GM10266 (cell line): ENCODE measurements around the gene SDHAF2.

Experiments
- DNase-seq: peaks from one replicate; pipeline ENCODE4 v3.0.0; 2012; ENCODE audit errors: extremely low spot score
- CTCF ChIP-seq: IDR thresholded peaks from 2 replicates; pipeline ENCODE4 v1.5.1; 2012; ENCODE audit warnings: mild to moderate bottlenecking, low read depth; ENCODE audit not compliant: control insufficient read depth, insufficient read depth; ENCODE audit errors: missing control alignments

Gene SDHAF2

GRCh38 chr11:61484541-61484940 lies 54.6 kb downstream of the SDHAF2 start:
- no peak for TF ChIP-seq CTCF

GRCh38 chr11:61485080-61485479 lies 55.2 kb downstream of the SDHAF2 start:
- no peak for DNase-seq
- no peak for TF ChIP-seq CTCF

More at GRCh38 chr11:61484541-61484940, 54.6 kb downstream of the SDHAF2 start:
- no peak for DNase-seq

- TF ChIP-seq CTCF = no peak
- no peak for DNase-seq
Measured at GRCh38 chr11:61486011-61486620, 56.2 kb downstream of the SDHAF2 start.

- no peak for TF ChIP-seq CTCF
- DNase-seq = no peak
Measured at GRCh38 chr11:61486779-61487178, 56.9 kb downstream of the SDHAF2 start.

GRCh38 chr11:61487342-61488025 lies 57.6 kb downstream of the SDHAF2 start:
- no peak for TF ChIP-seq CTCF

GRCh38 chr11:61488651-61489291 lies 58.8 kb downstream of the SDHAF2 start:
- no peak for DNase-seq
- no peak for TF ChIP-seq CTCF

More at GRCh38 chr11:61487342-61488025, 57.6 kb downstream of the SDHAF2 start:
- no peak for DNase-seq
